ENCODE data around the gene TM7SF2. TPM values are rescaled to one million over a fixed set of nuclear protein-coding genes. Genes with fewer than 3 reads are reported as not detected.

TM7SF2 gene
- total and polyA plus RNA-seq, 5 donors from 2014 or later: 8.0 to 20.2 (median 10.4) TPM

GRCh38 chr11:65129649-65130441, 18.2 kb downstream of the TM7SF2 start:
- no peaks in the 10 kb centered on the region for H3K27me3 Mint-ChIP-seq
- peak overlapping the region in 1 of 3 donors; percentile 89 for H3K27ac Mint-ChIP-seq
- no peak overlapping the region for H3K27ac ChIP-seq (ENCODE audit: insufficient read depth, low read length, poor library complexity, severe bottlenecking)
- peaks cover 0 to 26% (median 12%) of the 10 kb centered on the region in 4 donors for H3K4me1 Mint-ChIP-seq
- no peaks in the 10 kb centered on the region for H3K27me3 ChIP-seq (ENCODE audit: control insufficient read depth, insufficient read depth, low read length)
- no peak overlapping the region for H3K4me3 Mint-ChIP-seq
- peaks cover 73% of the 10 kb centered on the region for H3K36me3 ChIP-seq (ENCODE audit: control insufficient read depth, insufficient read depth, low read length)
- no peak overlapping the region for H3K4me3 ChIP-seq (ENCODE audit: low read depth, low read length)
- peaks cover 16% of the 10 kb centered on the region for H3K36me3 Mint-ChIP-seq
- H3K9me3 Mint-ChIP-seq: no peaks in the 10 kb centered on the region
- H3K9me3 ChIP-seq (ENCODE audit: control insufficient read depth in 2 of 2, low read length in 2 of 2): no peaks in the 10 kb centered on the region
- ATAC-seq (ENCODE audit: low read depth in 2 of 2) (no peak), DNase-seq (no peak)
- peaks cover 26% of the 10 kb centered on the region for H3K4me1 ChIP-seq (ENCODE audit: control insufficient read depth, insufficient read depth, low read length, poor library complexity, severe bottlenecking)

DNA sequence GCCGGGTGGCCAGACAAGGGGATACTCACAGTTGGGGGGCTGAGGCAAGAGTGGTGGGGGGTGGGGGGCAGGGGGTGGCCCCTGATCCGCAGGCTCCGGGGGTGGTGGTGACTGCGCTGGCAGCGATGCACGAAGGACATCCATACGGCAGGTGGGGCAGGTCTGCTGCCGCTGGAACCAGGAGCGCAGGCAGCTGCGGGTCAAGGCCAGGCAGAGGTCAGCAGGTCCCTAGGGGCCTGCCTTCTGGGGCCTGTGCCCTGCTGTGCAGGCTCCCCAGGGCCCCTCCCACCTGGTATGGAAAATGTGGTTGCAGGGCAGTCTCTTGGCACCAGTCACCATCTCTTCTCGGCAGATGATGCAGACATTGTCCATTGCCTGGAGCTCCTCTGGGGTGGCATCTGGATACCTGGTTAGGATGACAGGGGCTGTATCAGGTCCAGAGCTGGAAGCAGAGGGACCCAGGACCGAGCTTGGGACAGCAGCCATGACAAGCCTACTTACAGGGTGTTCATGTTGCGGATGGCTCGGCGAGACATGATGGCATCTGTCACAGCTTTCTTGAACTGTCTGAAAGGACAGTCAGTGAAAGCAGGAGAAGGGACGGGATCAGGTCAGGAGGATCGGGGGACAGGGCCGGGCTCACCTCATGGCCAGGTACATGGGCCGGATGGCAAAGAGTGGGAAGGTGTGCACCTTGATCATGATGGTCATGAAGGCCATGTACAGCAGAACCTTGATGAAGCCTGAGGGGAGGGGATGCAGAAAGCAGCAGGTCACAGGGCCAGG, 19.2 kb downstream of the TM7SF2 start:
- no peak overlapping the region for H3K4me3 ChIP-seq (ENCODE audit: low read depth, low read length)
- H3K36me3 Mint-ChIP-seq: peaks cover 16% of the 10 kb centered on the region
- DNase-seq: no peak
- peaks cover 63% of the 10 kb centered on the region for H3K36me3 ChIP-seq (ENCODE audit: control insufficient read depth, insufficient read depth, low read length)
- no peaks in the 10 kb centered on the region for H3K9me3 ChIP-seq (ENCODE audit: control insufficient read depth in 2 of 2, low read length in 2 of 2)
- H3K4me1 ChIP-seq (ENCODE audit: control insufficient read depth, insufficient read depth, low read length, poor library complexity, severe bottlenecking): peaks cover 32% of the 10 kb centered on the region
- no peak overlapping the region for H3K27ac ChIP-seq (ENCODE audit: insufficient read depth, low read length, poor library complexity, severe bottlenecking)
- H3K27me3 ChIP-seq (ENCODE audit: control insufficient read depth, insufficient read depth, low read length): no peaks in the 10 kb centered on the region
- H3K27me3 Mint-ChIP-seq: no peaks in the 10 kb centered on the region
- H3K27ac Mint-ChIP-seq: peak overlapping the region in 2 of 3 donors; percentile 47 to 69
- no peak for ATAC-seq (ENCODE audit: low read depth in 2 of 2)
- H3K4me3 Mint-ChIP-seq: peak overlapping the region in 3 of 4 donors; percentile 67 to 86 (median 75)
- H3K9me3 Mint-ChIP-seq: no peaks in the 10 kb centered on the region
- peaks cover 0 to 34% (median 16%) of the 10 kb centered on the region in 4 donors for H3K4me1 Mint-ChIP-seq

DNA sequence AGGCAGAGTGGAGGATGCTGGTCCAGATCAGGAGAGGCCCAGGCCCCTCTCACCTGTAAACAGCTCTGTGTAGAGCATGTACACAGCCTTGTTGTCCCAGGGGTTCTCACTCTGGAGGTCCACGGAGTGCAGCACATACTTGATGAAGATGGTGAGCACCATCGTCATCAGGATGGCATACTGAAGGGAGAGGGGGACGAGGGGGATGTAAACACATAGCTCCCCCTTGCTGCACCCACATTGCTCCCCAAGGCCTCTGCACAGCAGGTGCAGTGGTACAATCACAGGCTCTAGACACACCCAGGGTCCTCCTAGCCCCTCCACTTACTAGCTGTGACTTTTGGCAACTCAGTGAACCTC, 19.7 kb downstream of the TM7SF2 start:
- Mint-ChIP-seq H3K9me3 (peaks cover 0 to 2% (median 0%) of the 10 kb centered on the region in 7 donors), H3K4me1 (peaks cover 6 to 40% (median 21%) of the 10 kb centered on the region in 4 donors), H3K4me3 (peak overlapping the region in 3 of 4 donors; percentile 21 to 86 (median 75)), H3K27ac (peak overlapping the region in 1 of 3 donors; percentile 47), H3K36me3 (peaks cover 15% of the 10 kb centered on the region), H3K27me3 (no peaks in the 10 kb centered on the region)
- Histone ChIP-seq H3K27me3 (ENCODE audit: control insufficient read depth, insufficient read depth, low read length) (no peaks in the 10 kb centered on the region), H3K4me1 (ENCODE audit: control insufficient read depth, insufficient read depth, low read length, poor library complexity, severe bottlenecking) (peaks cover 38% of the 10 kb centered on the region), H3K36me3 (ENCODE audit: control insufficient read depth, insufficient read depth, low read length) (peaks cover 57% of the 10 kb centered on the region), H3K27ac (ENCODE audit: insufficient read depth, low read length, poor library complexity, severe bottlenecking) (no peak overlapping the region), H3K9me3 (ENCODE audit: control insufficient read depth in 2 of 2, low read length in 2 of 2) (no peaks in the 10 kb centered on the region), H3K4me3 (ENCODE audit: low read depth, low read length) (no peak overlapping the region)
- DNase-seq (no peak), ATAC-seq (ENCODE audit: low read depth in 2 of 2) (no peak)

GRCh38 chr11:65131895-65132237, 20.2 kb downstream of the TM7SF2 start:
- H3K27ac ChIP-seq (ENCODE audit: insufficient read depth, low read length, poor library complexity, severe bottlenecking): no peak overlapping the region
- H3K36me3 ChIP-seq (ENCODE audit: control insufficient read depth, insufficient read depth, low read length): peaks cover 52% of the 10 kb centered on the region

DNA sequence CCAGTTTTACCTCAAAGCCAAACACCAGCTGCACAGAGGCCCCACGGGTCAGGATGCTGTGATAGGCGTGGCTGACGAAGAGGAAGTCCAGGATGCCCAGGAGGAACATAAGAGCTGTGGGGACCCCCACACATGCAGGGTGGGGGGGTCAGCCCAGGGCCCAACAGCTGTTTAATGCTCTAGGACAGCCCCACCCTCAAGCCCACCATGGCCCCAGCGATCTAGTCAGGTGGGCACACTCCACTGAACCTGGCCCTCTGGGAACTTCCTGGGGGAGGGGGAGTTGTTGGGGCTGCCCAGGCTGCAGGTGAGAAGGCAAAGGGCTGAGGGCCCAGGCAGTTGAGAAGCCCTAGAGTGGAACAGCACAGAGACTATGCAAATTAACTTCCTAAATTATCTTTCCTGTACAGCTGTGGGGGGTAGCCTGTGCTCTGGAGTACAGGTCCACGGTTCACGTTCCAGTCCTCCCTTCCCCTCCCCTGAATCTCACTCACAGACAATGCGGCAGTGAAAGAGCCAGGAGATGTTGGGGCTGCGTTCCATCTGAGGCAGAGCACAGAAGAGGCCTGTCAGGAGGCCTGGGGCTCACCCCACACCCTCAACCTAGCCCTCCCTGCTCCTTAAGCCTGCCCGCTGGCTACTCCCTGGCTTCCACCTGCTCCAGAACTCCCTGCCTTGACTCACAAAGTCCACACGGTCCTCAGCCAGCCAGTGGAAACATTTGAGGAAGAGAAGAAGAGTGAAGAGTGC, 20.7 kb downstream of the TM7SF2 start:
- Histone ChIP-seq H3K9me3 (ENCODE audit: control insufficient read depth in 2 of 2, low read length in 2 of 2) (no peaks in the 10 kb centered on the region), H3K4me1 (ENCODE audit: control insufficient read depth, insufficient read depth, low read length, poor library complexity, severe bottlenecking) (peaks cover 38% of the 10 kb centered on the region), H3K4me3 (ENCODE audit: low read depth, low read length) (no peak overlapping the region), H3K36me3 (ENCODE audit: control insufficient read depth, insufficient read depth, low read length) (peaks cover 51% of the 10 kb centered on the region), H3K27me3 (ENCODE audit: control insufficient read depth, insufficient read depth, low read length) (no peaks in the 10 kb centered on the region), H3K27ac (ENCODE audit: insufficient read depth, low read length, poor library complexity, severe bottlenecking) (peak overlapping the region; percentile 20)
- Mint-ChIP-seq H3K9me3 (peaks cover 0 to 2% (median 0%) of the 10 kb centered on the region in 7 donors), H3K4me1 (peaks cover 7 to 46% (median 23%) of the 10 kb centered on the region in 4 donors), H3K27ac (peak overlapping the region in 2 of 3 donors; percentile 26 to 99), H3K27me3 (no peaks in the 10 kb centered on the region), H3K36me3 (peaks cover 8% of the 10 kb centered on the region), H3K4me3 (peak overlapping the region; percentile 96 to 100 (median 98))
- DNase-seq: no peak
- ATAC-seq (ENCODE audit: low read depth in 2 of 2): no peak

More at GRCh38 chr11:65131895-65132237, 20.2 kb downstream of the TM7SF2 start:
- Mint-ChIP-seq H3K27me3 (no peaks in the 10 kb centered on the region), H3K4me1 (peaks cover 7 to 45% (median 23%) of the 10 kb centered on the region in 4 donors), H3K4me3 (peak overlapping the region; percentile 21 to 75 (median 30)), H3K27ac (peak overlapping the region in 2 of 3 donors; percentile 11 to 26), H3K9me3 (peaks cover 0 to 2% (median 0%) of the 10 kb centered on the region in 7 donors), H3K36me3 (peaks cover 10% of the 10 kb centered on the region)
- no peak for ATAC-seq (ENCODE audit: low read depth in 2 of 2)
- no peaks in the 10 kb centered on the region for H3K27me3 ChIP-seq (ENCODE audit: control insufficient read depth, insufficient read depth, low read length)
- DNase-seq: no peak
- peaks cover 38% of the 10 kb centered on the region for H3K4me1 ChIP-seq (ENCODE audit: control insufficient read depth, insufficient read depth, low read length, poor library complexity, severe bottlenecking)
- no peaks in the 10 kb centered on the region for H3K9me3 ChIP-seq (ENCODE audit: control insufficient read depth in 2 of 2, low read length in 2 of 2)
- no peak overlapping the region for H3K4me3 ChIP-seq (ENCODE audit: low read depth, low read length)

GRCh38 chr11:65132988-65133700, 21.5 kb downstream of the TM7SF2 start:
- H3K4me1 ChIP-seq (ENCODE audit: control insufficient read depth, insufficient read depth, low read length, poor library complexity, severe bottlenecking): peaks cover 38% of the 10 kb centered on the region
- peak in 1 of 3 donors; percentile 68 for DNase-seq
- Mint-ChIP-seq H3K4me1 (peaks cover 7 to 48% (median 23%) of the 10 kb centered on the region in 4 donors), H3K27me3 (no peaks in the 10 kb centered on the region), H3K27ac (peak overlapping the region; percentile 89 to 100 (median 99)), H3K4me3 (peak overlapping the region; percentile 96 to 100 (median 98)), H3K36me3 (peaks cover 8% of the 10 kb centered on the region), H3K9me3 (peaks cover 0 to 2% (median 0%) of the 10 kb centered on the region in 7 donors)
- ATAC-seq (ENCODE audit: low read depth in 2 of 2): no peak
- H3K27me3 ChIP-seq (ENCODE audit: control insufficient read depth, insufficient read depth, low read length): no peaks in the 10 kb centered on the region
- peak overlapping the region; percentile 99 for H3K27ac ChIP-seq (ENCODE audit: insufficient read depth, low read length, poor library complexity, severe bottlenecking)
- no peaks in the 10 kb centered on the region for H3K9me3 ChIP-seq (ENCODE audit: control insufficient read depth in 2 of 2, low read length in 2 of 2)
- peaks cover 45% of the 10 kb centered on the region for H3K36me3 ChIP-seq (ENCODE audit: control insufficient read depth, insufficient read depth, low read length)
- H3K4me3 ChIP-seq (ENCODE audit: low read depth, low read length): peak overlapping the region; percentile 78

- peak in 1 of 3 donors; percentile 20 for DNase-seq
- Mint-ChIP-seq H3K9me3 (peaks cover 0 to 2% (median 0%) of the 10 kb centered on the region in 7 donors), H3K27me3 (no peaks in the 10 kb centered on the region)
Measured at GRCh38 chr11:65133724-65134123, 22.1 kb downstream of the TM7SF2 start.

More at GRCh38 chr11:65133724-65134123, 22.1 kb downstream of the TM7SF2 start:
- Histone ChIP-seq H3K4me1 (ENCODE audit: control insufficient read depth, insufficient read depth, low read length, poor library complexity, severe bottlenecking) (peaks cover 38% of the 10 kb centered on the region), H3K4me3 (ENCODE audit: low read depth, low read length) (peak overlapping the region; percentile 78), H3K27me3 (ENCODE audit: control insufficient read depth, insufficient read depth, low read length) (no peaks in the 10 kb centered on the region), H3K9me3 (ENCODE audit: control insufficient read depth in 2 of 2, low read length in 2 of 2) (no peaks in the 10 kb centered on the region), H3K27ac (ENCODE audit: insufficient read depth, low read length, poor library complexity, severe bottlenecking) (peak overlapping the region; percentile 99), H3K36me3 (ENCODE audit: control insufficient read depth, insufficient read depth, low read length) (peaks cover 39% of the 10 kb centered on the region)
- Mint-ChIP-seq H3K4me3 (peak overlapping the region; percentile 96 to 100 (median 98)), H3K27ac (peak overlapping the region; percentile 89 to 100 (median 99)), H3K36me3 (peaks cover 8% of the 10 kb centered on the region), H3K4me1 (peaks cover 7 to 48% (median 23%) of the 10 kb centered on the region in 4 donors)
- ATAC-seq (ENCODE audit: low read depth in 2 of 2): no peak
